ENCODE results near the gene CIAO2B.

Gene CIAO2B

GRCh38 chr16:66886321-66886720 is 47.9 kb downstream of the CIAO2B start:
- H2BK120ac ChIP-seq (ENCODE audit: low read depth, low read length) = no peak overlapping the region
- no peak overlapping the region for H3K9ac ChIP-seq (ENCODE audit: low read depth, low read length, poor library complexity)
- no peak overlapping the region for H4K8ac ChIP-seq (ENCODE audit: low read depth, low read length)
- H2BK12ac ChIP-seq (ENCODE audit: low read length) = no peak overlapping the region
- H3K36me3 ChIP-seq (replicated peaks in 1 of 2; ENCODE audit: control insufficient read depth in 2 of 2, insufficient read depth in 2 of 2, low read length in 2 of 2) = peaks cover 21 to 34% of the 10 kb centered on the region in 2 donors
- no CpG with 5 or more reads among the region's 2 CpGs for WGBS, 2 donors (ENCODE audit: extremely low coverage in 2 of 2, insufficient read length in 2 of 2, insufficient replicate concordance in 1 of 2)
- peaks cover 0 to 1% of the 10 kb centered on the region in 2 donors for H3K4me1 ChIP-seq (ENCODE audit: control insufficient read depth in 2 of 2, insufficient read depth in 1 of 2, low read depth in 1 of 2, low read length in 2 of 2)
- no peak overlapping the region for H2AFZ ChIP-seq (ENCODE audit: low read length)
- H3K27ac ChIP-seq (replicated peaks; ENCODE audit: low read length) = no peak overlapping the region
- H2BK15ac ChIP-seq (ENCODE audit: low read length) = no peak overlapping the region
- H3K4me3 ChIP-seq (ENCODE audit: low read length in 2 of 2) = no peak overlapping the region
- H2BK5ac ChIP-seq (ENCODE audit: low read length) = no peak overlapping the region
- H3K4me2 ChIP-seq (ENCODE audit: insufficient read depth, low read length, poor library complexity, severe bottlenecking) = no peak overlapping the region
- peaks cover 0 to 3% of the 10 kb centered on the region in 2 donors for H3K9me3 ChIP-seq (replicated peaks in 1 of 2; ENCODE audit: control insufficient read depth in 2 of 2, insufficient read depth in 1 of 2, low read depth in 1 of 2, low read length in 2 of 2)
- no peaks in the 10 kb centered on the region for H3K27me3 ChIP-seq (ENCODE audit: control insufficient read depth in 3 of 3, insufficient read depth in 3 of 3, low read depth in 1 of 3, low read length in 3 of 3)
- no peak overlapping the region for H4K91ac ChIP-seq (ENCODE audit: low read depth, low read length, poor library complexity)
- DNase-seq (ENCODE audit: low spot score) = no peak
- H3K14ac ChIP-seq (ENCODE audit: low read length) = no peak overlapping the region
- H3K79me1 ChIP-seq (ENCODE audit: low read depth, low read length) = peaks cover 2% of the 10 kb centered on the region
- no peak overlapping the region for H3K23ac ChIP-seq (ENCODE audit: low read depth, low read length, poor library complexity)
- H2AK5ac ChIP-seq (ENCODE audit: low read depth, low read length) = no peak overlapping the region
- no peak overlapping the region for H3K4ac ChIP-seq (ENCODE audit: low read length)
- no peak overlapping the region for H3K18ac ChIP-seq (ENCODE audit: low read length)

DNA sequence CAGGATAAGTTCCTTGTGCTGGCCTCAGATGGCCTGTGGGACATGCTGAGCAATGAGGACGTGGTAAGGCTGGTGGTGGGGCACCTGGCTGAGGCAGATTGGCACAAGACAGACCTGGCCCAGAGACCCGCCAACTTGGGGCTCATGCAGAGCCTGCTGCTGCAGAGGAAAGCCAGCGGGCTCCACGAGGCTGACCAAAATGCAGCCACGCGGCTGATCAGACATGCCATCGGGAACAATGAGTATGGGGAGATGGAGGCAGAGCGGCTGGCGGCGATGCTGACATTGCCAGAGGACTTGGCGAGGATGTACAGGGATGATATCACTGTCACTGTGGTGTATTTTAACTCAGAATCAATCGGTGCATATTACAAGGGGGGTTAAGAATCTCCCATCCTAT is 48.7 kb downstream of the CIAO2B start:
- Histone ChIP-seq H2BK15ac (ENCODE audit: low read length) (no peak overlapping the region), H3K14ac (ENCODE audit: low read length) (no peak overlapping the region), H2AK5ac (ENCODE audit: low read depth, low read length) (no peak overlapping the region), H3K36me3 (replicated peaks in 1 of 2; ENCODE audit: control insufficient read depth in 2 of 2, insufficient read depth in 2 of 2, low read length in 2 of 2) (peaks cover 21 to 31% of the 10 kb centered on the region in 2 donors), H4K8ac (ENCODE audit: low read depth, low read length) (no peak overlapping the region), H3K79me1 (ENCODE audit: low read depth, low read length) (peaks cover 3% of the 10 kb centered on the region), H3K4me2 (ENCODE audit: insufficient read depth, low read length, poor library complexity, severe bottlenecking) (no peak overlapping the region), H2BK5ac (ENCODE audit: low read length) (no peak overlapping the region), H2BK12ac (ENCODE audit: low read length) (no peak overlapping the region), H3K18ac (ENCODE audit: low read length) (no peak overlapping the region), H2BK120ac (ENCODE audit: low read depth, low read length) (no peak overlapping the region), H4K91ac (ENCODE audit: low read depth, low read length, poor library complexity) (no peak overlapping the region), H3K9me3 (replicated peaks in 1 of 2; ENCODE audit: control insufficient read depth in 2 of 2, insufficient read depth in 1 of 2, low read depth in 1 of 2, low read length in 2 of 2) (peaks cover 0 to 3% of the 10 kb centered on the region in 2 donors), H3K9ac (ENCODE audit: low read depth, low read length, poor library complexity) (peak overlapping the region; percentile 45), H3K27ac (replicated peaks; ENCODE audit: low read length) (no peak overlapping the region), H3K4me1 (ENCODE audit: control insufficient read depth in 2 of 2, insufficient read depth in 1 of 2, low read depth in 1 of 2, low read length in 2 of 2) (peaks cover 1% of the 10 kb centered on the region in 2 donors), H3K4me3 (ENCODE audit: low read length in 2 of 2) (no peak overlapping the region), H3K23ac (ENCODE audit: low read depth, low read length, poor library complexity) (peak overlapping the region; percentile 40), H3K4ac (ENCODE audit: low read length) (no peak overlapping the region), H2AFZ (ENCODE audit: low read length) (no peak overlapping the region), H3K27me3 (ENCODE audit: control insufficient read depth in 3 of 3, insufficient read depth in 3 of 3, low read depth in 1 of 3, low read length in 3 of 3) (no peaks in the 10 kb centered on the region)
- no CpG with 5 or more reads among the region's 12 CpGs for WGBS, 2 donors (ENCODE audit: extremely low coverage in 2 of 2, insufficient read length in 2 of 2, insufficient replicate concordance in 1 of 2)
- no peak for DNase-seq (ENCODE audit: low spot score)

GRCh38 chr16:66882702-66883101 is 51.5 kb downstream of the CIAO2B start:
- no peak overlapping the region for H2BK12ac ChIP-seq (ENCODE audit: low read length)
- no peaks in the 10 kb centered on the region for H3K27me3 ChIP-seq (ENCODE audit: control insufficient read depth in 3 of 3, insufficient read depth in 3 of 3, low read depth in 1 of 3, low read length in 3 of 3)
- no peak overlapping the region for H3K23ac ChIP-seq (ENCODE audit: low read depth, low read length, poor library complexity)
- peaks cover 0 to 3% of the 10 kb centered on the region in 2 donors for H3K9me3 ChIP-seq (replicated peaks in 1 of 2; ENCODE audit: control insufficient read depth in 2 of 2, insufficient read depth in 1 of 2, low read depth in 1 of 2, low read length in 2 of 2)
- H2BK120ac ChIP-seq (ENCODE audit: low read depth, low read length) = no peak overlapping the region
- H3K36me3 ChIP-seq (replicated peaks in 1 of 2; ENCODE audit: control insufficient read depth in 2 of 2, insufficient read depth in 2 of 2, low read length in 2 of 2) = peaks cover 21 to 31% of the 10 kb centered on the region in 2 donors
- no peak overlapping the region for H4K91ac ChIP-seq (ENCODE audit: low read depth, low read length, poor library complexity)
- DNase-seq (ENCODE audit: low spot score) = no peak
- no peak overlapping the region for H2AFZ ChIP-seq (ENCODE audit: low read length)
- H2BK15ac ChIP-seq (ENCODE audit: low read length) = no peak overlapping the region
- peaks cover 5 to 7% of the 10 kb centered on the region in 2 donors for H3K4me1 ChIP-seq (ENCODE audit: control insufficient read depth in 2 of 2, insufficient read depth in 1 of 2, low read depth in 1 of 2, low read length in 2 of 2)
- H4K8ac ChIP-seq (ENCODE audit: low read depth, low read length) = no peak overlapping the region
- H3K18ac ChIP-seq (ENCODE audit: low read length) = no peak overlapping the region
- peaks cover 5% of the 10 kb centered on the region for H3K79me1 ChIP-seq (ENCODE audit: low read depth, low read length)
- no peak overlapping the region for H3K14ac ChIP-seq (ENCODE audit: low read length)
- H2BK5ac ChIP-seq (ENCODE audit: low read length) = no peak overlapping the region
- no peak overlapping the region for H2AK5ac ChIP-seq (ENCODE audit: low read depth, low read length)
- H3K4me3 ChIP-seq (ENCODE audit: low read length in 2 of 2) = no peak overlapping the region
- no peak overlapping the region for H3K9ac ChIP-seq (ENCODE audit: low read depth, low read length, poor library complexity)
- H3K4me2 ChIP-seq (ENCODE audit: insufficient read depth, low read length, poor library complexity, severe bottlenecking) = no peak overlapping the region
- WGBS, 2 donors (ENCODE audit: extremely low coverage in 2 of 2, insufficient read length in 2 of 2, insufficient replicate concordance in 1 of 2) = no CpG with 5 or more reads among the region's 3 CpGs
- H3K4ac ChIP-seq (ENCODE audit: low read length) = no peak overlapping the region
- no peak overlapping the region for H3K27ac ChIP-seq (replicated peaks; ENCODE audit: low read length)

All from neuronal stem cell (in vitro differentiated cells).